HG03565 (cell line): ENCODE measurements around the gene SLC23A3.

Source experiments
- ATAC-seq: cut with Tn5 transposase; IDR thresholded peaks from one replicate; pipeline ENCODE4 v1.9.1; 2021; ENCODE audit warnings: mild to moderate bottlenecking, moderate library complexity; ENCODE audit not compliant: unreplicated experiment

The SLC23A3 gene

DNA sequence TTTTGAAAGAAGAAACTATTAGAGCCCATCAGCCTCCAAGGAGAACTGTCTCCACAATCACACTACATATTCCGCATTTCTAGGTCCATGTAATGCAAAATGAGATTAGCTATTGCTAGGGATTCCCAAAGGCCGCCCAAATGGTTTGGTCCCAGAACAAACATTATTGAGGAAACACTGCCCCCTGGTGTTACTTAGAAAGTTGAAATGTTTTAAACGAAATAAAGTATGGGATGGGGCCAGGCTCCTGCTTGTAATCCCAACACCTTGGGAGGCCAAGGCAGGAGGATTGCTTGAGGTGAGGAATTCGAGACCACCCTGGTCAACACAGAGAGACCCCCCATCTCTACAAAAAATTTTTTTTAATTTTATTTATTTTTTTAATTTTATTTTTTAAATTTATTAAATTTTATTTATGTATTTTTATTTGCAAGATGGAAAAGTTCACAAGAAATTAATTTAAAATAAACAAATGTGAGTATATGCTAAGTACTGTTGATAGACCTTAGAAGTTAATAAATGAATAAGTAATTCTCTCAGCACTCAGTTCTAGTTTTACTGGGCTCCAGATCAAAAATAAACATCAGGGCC lies 14.7 kb downstream of the SLC23A3 start:
- no peak for ATAC-seq

DNA sequence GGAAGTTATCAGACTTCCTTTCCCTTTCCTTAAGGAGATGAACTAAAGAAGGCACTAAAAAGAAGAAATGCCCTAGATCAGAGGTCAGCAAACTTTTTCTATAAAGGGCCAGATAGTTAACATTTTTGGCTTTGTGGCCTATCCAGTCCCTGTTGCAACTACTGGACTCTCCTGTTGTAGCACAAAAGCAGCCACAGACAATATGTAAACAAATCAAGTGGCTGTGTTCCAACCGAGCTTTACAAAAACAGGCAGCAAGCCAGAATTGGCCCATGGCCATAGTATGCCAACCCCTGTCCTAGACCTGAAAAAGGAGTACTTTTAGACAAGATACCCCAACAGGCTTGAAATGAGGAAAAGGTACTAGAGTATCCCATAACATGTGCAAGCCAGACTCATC lies 20.2 kb downstream of the SLC23A3 start:
- ATAC-seq: no peak

DNA sequence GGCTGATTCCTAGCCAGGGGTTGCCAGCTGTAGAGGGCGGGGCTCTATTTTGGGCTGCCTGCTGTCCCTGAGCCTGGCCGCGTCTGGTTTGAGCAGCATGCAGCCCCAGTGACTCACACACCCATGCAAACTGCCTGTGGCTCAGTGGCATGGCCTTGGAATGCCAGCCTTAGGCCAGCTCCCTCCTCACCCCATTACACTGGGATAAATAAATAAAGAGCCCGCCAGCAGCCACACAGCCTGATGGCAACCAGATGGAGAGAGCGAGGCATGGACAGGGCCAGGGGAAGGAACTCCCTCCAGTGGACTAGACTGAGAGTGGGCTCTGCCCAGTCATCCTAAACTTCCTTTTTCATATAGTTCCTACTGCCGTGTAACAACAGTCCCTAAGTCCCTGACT lies 27.5 kb downstream of the SLC23A3 start:
- no peak for ATAC-seq

DNA sequence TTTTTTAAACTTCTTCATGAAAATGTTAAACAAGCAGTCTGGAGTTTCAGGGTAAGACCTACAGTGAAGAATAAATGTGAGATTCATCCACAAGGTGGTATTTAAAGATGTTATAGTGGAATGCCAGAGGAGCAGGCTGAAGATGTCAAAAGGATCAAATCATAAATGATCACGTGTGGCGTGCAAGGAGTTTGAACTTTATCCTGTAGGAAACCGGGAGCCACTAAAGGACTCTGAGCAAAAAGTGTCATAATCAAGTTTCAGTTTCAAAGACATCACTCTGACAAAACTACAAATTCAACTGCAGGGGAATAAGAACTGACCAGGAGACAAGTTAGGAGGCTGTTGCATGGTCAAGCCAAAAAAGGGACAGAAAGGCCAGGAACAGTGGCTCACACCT lies 29.1 kb downstream of the SLC23A3 start:
- no peak for ATAC-seq

DNA sequence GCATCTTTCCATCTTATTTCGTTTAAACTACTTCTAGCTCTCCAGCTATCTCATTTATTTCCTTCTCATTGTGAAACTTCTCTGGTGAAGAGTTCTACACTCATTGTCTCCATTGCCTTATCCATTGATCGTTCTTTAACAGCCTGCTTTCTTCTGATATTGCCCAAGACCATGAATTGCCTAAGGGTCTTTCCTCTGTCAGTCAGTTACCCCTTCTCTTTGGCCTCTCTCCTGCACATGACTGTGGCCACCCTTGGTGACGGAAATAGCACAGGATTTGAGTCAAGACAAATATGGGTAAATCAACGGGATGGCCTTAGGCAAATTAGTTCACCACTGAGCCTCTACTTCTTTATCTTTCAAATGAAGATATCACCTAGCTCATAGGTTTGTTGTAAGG lies 35.9 kb downstream of the SLC23A3 start:
- ATAC-seq: no peak

GRCh38 chr2:219131744-219132143 lies 38.1 kb downstream of the SLC23A3 start:
- no peak for ATAC-seq

DNA sequence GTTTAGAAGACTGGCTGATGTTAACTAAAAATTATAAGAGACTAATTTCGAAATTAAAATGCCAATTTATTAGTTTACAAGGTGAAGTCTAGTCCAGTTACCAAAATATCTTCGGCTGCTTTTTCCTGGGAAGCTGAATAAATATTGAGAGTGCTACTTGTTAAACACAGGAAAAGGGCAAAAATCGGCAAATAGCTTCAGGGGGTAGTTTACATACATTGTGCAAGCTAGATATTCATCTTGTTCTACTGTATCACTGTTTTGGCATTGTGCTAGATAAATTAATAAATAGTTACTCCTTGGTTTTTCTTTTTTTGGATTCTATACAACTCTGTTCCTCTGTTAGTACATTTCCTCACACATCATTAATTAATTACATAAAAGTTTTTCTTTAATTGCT lies 38.5 kb downstream of the SLC23A3 start:
- no peak for ATAC-seq

DNA sequence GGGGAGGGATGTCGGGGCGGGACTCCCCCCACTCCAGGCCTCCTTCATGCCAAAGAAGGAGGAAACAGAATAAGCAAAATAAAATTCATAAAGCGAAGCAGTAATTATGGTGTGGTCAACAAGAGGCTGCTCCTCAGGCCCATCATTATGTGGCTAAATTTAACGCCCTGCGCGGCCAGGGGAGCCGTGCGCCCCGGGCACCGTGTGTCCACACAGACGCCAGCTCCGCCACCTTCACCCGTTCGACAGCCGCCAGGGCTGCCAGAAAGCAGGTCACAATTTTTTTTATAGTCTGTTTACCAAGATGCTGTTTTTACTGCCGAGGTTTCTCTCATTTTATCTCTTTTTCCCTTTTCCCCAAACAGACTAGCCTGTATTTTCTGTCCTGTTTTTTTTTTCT lies 40.2 kb downstream of the SLC23A3 start:
- no peak for ATAC-seq

DNA sequence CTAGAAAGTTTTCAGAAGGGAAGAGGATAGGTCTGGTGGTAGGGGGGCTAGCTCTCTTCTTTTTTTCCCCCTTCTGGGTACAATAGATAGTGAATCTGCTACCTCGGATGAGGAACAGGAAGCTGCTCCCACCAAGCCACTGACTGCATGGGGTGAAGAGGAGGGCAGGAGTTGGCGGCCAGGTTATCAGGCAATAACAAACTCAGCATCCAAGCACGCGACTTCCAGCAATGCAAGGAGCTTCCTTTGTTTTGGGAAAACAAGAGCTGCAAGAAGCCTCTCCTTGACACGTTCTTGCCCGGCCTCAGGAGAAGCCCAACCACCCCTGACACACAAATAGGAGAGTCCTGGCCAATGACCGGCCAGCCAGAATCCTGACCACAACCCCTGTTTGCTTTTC lies 41.4 kb downstream of the SLC23A3 start:
- no peak for ATAC-seq

GRCh38 chr2:219127037-219127635 lies 42.7 kb downstream of the SLC23A3 start:
- ATAC-seq: no peak

GRCh38 chr2:219126555-219126954 lies 43.3 kb downstream of the SLC23A3 start:
- no peak for ATAC-seq

GRCh38 chr2:219125886-219126270 lies 44.0 kb downstream of the SLC23A3 start:
- no peak for ATAC-seq

DNA sequence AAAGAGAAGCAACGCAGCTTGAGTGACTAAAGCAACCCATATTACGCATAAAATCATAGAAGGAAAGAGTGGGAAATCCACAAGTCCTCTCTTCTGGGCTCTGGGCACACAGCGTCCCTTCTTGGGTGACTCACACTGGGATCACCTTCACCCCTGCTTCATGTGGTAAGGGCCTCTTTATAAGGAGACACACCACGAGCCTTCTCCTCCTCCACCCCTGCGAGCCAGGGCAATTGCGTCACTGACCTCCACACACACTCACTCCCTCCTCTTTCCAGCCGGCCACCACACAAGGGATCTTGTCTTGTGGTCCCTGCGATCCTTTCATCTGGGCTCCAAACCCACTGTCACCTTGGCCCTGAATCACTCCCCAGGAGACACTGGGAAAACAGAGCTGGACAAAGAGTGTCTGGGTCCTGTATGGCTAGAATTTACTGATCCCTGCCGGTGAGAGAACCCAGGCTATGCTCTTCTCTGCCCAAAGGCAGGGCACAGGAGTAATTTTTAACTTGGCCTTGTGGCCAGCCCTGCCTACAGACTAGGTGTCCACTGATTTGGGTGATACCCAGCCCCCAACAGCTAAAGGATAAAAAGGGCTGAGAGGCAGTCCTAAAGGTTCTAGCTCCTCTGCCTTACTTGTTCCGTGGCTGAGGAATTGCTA lies 44.5 kb downstream of the SLC23A3 start:
- ATAC-seq: no peak

DNA sequence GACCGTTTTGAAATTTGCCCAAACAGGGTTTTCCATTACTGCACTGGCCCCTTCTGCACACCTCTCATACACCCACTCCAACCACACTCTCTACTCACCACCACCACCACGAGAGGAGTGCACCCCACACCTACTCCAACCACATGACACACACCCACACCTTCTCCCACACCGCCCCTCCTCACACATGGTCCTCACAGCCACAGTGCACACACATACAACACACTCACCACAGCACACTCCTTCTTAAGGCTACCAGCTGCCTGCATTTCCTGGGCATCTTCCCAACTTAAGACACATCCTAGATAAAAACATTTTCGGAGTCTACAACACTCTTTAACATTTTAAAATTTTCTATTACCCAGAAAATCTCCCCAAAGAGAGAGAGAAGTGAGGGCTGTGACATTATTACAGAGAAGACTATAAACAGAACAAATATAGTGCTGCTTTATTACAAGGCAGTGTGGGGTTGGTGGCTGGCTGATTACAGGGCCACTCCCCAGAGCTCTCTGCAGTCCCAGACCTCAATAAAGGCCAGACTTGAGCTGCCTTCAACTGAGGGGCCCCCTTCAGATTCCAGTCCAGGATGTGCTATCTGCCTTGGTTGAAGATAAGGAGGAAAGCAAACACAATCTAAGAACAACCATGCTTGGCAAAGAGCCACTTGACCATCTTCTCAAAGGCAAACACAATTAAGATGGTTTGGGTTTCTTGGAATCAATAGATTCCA lies 45.3 kb downstream of the SLC23A3 start:
- no peak for ATAC-seq

GRCh38 chr2:219123356-219124135 lies 46.3 kb downstream of the SLC23A3 start:
- no peak for ATAC-seq

- ATAC-seq: no peak
Measured at GRCh38 chr2:219122202-219122980, 47.4 kb downstream of the SLC23A3 start.

GRCh38 chr2:219120082-219120481 lies 49.7 kb downstream of the SLC23A3 start:
- no peak for ATAC-seq

GRCh38 chr2:219119422-219120043 lies 50.3 kb downstream of the SLC23A3 start:
- no peak for ATAC-seq

GRCh38 chr2:219118504-219118903 lies 51.3 kb downstream of the SLC23A3 start:
- ATAC-seq: no peak
